ENCODE results near the gene AWAT1.
"Not testable (repeated sequence)": the region's sequence is repeated elsewhere in the genome, so short reads cannot be mapped to it uniquely, and the experiment has no call there.

AWAT1 gene

DNA sequence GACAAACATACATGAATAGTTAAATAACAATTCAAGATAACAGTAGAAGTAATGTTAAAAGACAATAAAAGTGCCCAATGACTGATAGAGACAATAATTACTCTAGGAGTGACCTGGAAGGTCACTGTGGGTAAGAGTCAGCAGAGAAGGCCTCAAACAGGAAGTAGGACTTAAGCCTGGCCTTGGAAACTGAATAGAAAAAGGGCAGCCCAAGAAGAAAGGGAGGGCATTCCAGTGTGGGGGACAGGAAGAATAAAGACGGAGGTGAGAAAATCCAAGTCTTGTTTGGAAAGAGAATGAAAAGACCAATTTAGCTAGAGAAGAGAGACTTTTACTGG, 19.6 kb downstream of the AWAT1 start:
- TF ChIP-seq FOXP2 (optimal IDR thresholded peaks at IDR 0.05; ENCODE audit: control extremely low read depth, extremely low read length, insufficient read depth) (no peak), EZH2 (IDR thresholded peaks at IDR 0.05) (no peak), POLR2AphosphoS5 (IDR thresholded peaks at IDR 0.05; ENCODE audit: borderline replicate concordance, low read depth, low read length) (no peak)
- no peak overlapping the region for H3K4me3 ChIP-seq
- H3K27ac ChIP-seq = no peak overlapping the region
- H3K9me3 ChIP-seq (ENCODE audit: low read depth, low read length) = no peaks in the 10 kb centered on the region
- H3K9ac ChIP-seq (ENCODE audit: insufficient read length) = no peak overlapping the region
- H3K36me3 ChIP-seq (ENCODE audit: insufficient read depth, low read length) = no peaks in the 10 kb centered on the region
- DNase-seq (ENCODE audit: low read depth, low spot score) = no peak

DNA sequence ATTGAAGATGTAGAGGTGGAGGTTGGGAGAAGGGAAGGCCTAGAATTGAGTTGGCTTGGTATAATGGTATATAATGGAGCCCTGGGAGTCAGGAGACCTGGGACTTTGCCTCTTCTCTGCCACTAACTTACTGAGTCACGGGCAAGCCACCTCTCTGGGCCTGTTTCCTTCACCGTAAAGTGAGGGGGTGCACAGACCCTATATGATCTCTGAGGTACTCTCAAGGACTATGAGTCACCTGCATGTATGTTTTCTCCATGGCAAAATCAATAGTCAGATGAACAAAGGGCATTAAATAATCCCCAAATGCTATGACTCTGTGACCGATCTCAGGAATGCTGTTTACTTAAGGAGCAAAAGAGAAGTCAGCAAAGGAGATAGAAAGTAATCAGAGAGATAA, 20.5 kb downstream of the AWAT1 start:
- Histone ChIP-seq H3K27ac (no peak overlapping the region), H3K36me3 (ENCODE audit: insufficient read depth, low read length) (no peaks in the 10 kb centered on the region), H3K9ac (ENCODE audit: insufficient read length) (no peak overlapping the region), H3K4me3 (no peak overlapping the region), H3K9me3 (ENCODE audit: low read depth, low read length) (no peaks in the 10 kb centered on the region)
- TF ChIP-seq POLR2AphosphoS5 (IDR thresholded peaks at IDR 0.05; ENCODE audit: borderline replicate concordance, low read depth, low read length) (no peak), FOXP2 (optimal IDR thresholded peaks at IDR 0.05; ENCODE audit: control extremely low read depth, extremely low read length, insufficient read depth) (no peak), EZH2 (IDR thresholded peaks at IDR 0.05) (no peak)
- no peak for DNase-seq (ENCODE audit: low read depth, low spot score)

DNA sequence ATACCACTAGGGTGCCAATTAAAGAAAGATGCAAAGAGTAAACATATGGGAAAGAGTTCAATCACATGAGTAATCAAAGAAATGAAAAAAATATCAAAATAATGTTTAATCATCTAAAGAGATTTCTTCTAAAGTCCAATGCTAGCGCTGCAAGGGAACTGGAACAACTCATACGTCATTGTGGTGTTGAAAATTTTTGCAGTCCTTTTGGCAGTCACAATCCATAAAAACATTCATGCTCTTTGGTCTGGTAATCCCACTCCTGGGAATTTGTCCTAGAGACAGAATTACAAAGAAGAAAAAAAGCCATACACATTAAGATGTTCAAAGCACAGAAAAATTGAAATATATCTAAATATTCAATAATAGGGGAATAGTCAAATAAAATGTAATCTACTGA, 21.0 kb downstream of the AWAT1 start:
- Histone ChIP-seq H3K27ac (no peak overlapping the region), H3K9me3 (ENCODE audit: low read depth, low read length) (no peaks in the 10 kb centered on the region), H3K4me3 (no peak overlapping the region), H3K36me3 (ENCODE audit: insufficient read depth, low read length) (no peaks in the 10 kb centered on the region), H3K9ac (ENCODE audit: insufficient read length) (no peak overlapping the region)
- DNase-seq (ENCODE audit: low read depth, low spot score) = no peak
- TF ChIP-seq EZH2 (IDR thresholded peaks at IDR 0.05) (no peak), FOXP2 (optimal IDR thresholded peaks at IDR 0.05; ENCODE audit: control extremely low read depth, extremely low read length, insufficient read depth) (no peak), POLR2AphosphoS5 (IDR thresholded peaks at IDR 0.05; ENCODE audit: borderline replicate concordance, low read depth, low read length) (no peak)

DNA sequence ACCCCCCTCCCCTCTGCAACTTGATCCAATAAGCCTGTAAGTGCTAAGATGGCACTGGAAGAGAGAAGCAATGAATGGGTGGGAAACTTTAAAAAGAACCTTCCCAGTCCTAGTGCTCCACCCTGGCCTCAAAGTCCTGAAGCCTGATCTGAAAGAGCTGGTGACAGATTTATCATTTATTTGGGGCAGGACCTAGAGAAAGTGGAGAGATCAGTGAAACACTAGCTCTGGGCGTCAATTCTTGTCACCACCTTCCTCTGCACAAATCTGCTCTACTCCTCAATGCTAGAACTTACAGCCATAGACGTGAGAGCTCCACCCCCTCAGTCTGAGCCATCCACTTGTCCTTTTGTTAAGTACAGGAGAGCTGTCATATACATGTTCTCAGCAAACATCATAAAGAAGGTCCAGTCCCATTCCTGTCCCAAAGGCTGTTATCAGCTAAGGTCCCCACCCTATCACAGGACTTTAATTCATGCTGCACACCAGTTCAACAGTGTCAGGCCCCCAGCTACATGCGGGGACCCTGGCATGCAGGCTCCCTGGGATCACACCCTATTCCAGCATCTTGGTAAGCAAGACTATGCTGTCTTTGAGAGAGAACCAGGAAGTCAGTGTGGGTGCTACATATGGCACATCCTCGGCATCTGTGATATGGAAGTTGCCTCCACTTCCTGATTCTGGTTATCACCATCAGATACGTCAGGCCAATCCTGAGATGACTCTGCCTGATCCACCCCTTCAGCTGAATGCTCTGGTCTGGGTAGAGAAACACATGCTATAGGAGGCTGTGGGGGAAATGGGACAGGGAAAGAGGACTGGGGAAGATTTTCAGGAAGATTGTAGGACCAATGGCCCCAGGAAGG, 23.2 kb downstream of the AWAT1 start:
- no peak overlapping the region for H3K27ac ChIP-seq
- DNase-seq (ENCODE audit: low read depth, low spot score) = no peak
- no peak overlapping the region for H3K4me3 ChIP-seq
- H3K36me3 ChIP-seq (ENCODE audit: insufficient read depth, low read length) = no peaks in the 10 kb centered on the region
- TF ChIP-seq FOXP2 (optimal IDR thresholded peaks at IDR 0.05; ENCODE audit: control extremely low read depth, extremely low read length, insufficient read depth) (no peak), EZH2 (IDR thresholded peaks at IDR 0.05) (no peak), POLR2AphosphoS5 (IDR thresholded peaks at IDR 0.05; ENCODE audit: borderline replicate concordance, low read depth, low read length) (no peak)
- H3K9me3 ChIP-seq (ENCODE audit: low read depth, low read length) = no peaks in the 10 kb centered on the region
- H3K9ac ChIP-seq (ENCODE audit: insufficient read length) = no peak overlapping the region

DNA sequence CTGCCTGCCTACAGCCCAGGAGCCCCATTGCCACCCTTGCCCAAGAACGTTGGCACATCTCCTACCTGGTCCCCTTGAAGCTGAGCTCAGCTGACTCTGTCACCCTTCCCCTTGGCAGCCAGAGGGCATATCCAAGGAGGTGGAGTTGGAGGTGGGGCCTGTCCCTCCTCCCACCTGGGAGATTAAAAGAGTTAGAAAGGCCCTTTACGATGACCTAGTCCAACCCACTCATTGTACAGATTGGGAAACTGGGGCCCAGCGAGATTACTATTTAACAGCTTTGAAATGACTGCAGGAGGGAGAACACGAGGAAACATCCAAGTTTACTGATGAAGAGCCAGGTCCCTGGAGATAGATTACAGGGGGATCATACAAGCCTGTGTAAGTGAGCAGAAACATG, 25.6 kb downstream of the AWAT1 start, which contains the start of gene P2RY4:
P2RY4 (minus strand) TSS at position 101 of the 400 bp plus-strand sequence. CDS start 580 bp downstream, outside the sequence.
- Histone ChIP-seq H3K9me3 (ENCODE audit: low read depth, low read length) (no peaks in the 10 kb centered on the region), H3K36me3 (ENCODE audit: insufficient read depth, low read length) (no peaks in the 10 kb centered on the region), H3K9ac (ENCODE audit: insufficient read length) (no peak within 1 kb of the TSS), H3K27ac (no peak within 1 kb of the TSS), H3K4me3 (no peak within 1 kb of the TSS)
- TF ChIP-seq EZH2 (IDR thresholded peaks at IDR 0.05) (no peak), FOXP2 (optimal IDR thresholded peaks at IDR 0.05; ENCODE audit: control extremely low read depth, extremely low read length, insufficient read depth) (no peak), POLR2AphosphoS5 (IDR thresholded peaks at IDR 0.05; ENCODE audit: borderline replicate concordance, low read depth, low read length) (no peak)
- no peak for DNase-seq (ENCODE audit: low read depth, low spot score)

DNA sequence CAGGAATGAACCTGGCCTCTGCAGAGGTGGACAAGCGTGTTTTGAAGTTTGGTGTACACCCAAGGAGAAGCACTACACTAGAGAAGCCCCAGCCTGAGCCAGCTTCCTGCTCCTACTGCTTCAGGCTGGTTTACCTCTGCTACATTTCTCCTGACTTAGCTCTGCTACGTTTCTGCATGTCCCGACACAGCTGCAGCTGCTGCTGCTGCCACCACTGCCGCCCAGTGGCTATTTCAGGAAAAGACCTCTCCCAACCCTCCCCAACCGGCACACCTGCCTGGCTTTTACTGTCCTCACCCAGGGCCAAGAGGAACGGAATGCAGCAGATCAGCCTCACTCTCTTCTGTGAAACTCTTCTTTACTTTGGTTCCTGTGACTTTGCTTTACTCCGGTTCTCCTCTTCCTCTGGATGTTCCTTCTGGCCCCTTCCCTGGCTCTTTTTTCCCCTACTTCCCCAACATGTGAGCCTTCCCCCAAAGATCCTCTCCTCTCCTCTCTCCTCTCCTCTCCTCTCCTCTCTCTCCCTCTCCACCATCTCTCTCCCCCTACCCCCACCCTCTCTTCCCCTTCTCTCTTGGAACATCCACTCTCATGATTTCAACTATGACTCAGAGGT, 28.6 kb downstream of the AWAT1 start:
- TF ChIP-seq EZH2 (IDR thresholded peaks at IDR 0.05) = no peak
- no peak for TF ChIP-seq POLR2AphosphoS5 (IDR thresholded peaks at IDR 0.05; ENCODE audit: borderline replicate concordance, low read depth, low read length)
- TF ChIP-seq FOXP2 (optimal IDR thresholded peaks at IDR 0.05; ENCODE audit: control extremely low read depth, extremely low read length, insufficient read depth) = no peak
- DNase-seq (ENCODE audit: low read depth, low spot score) = no peak
- Histone ChIP-seq H3K9ac (ENCODE audit: insufficient read length) (no peak overlapping the region), H3K9me3 (ENCODE audit: low read depth, low read length) (no peaks in the 10 kb centered on the region), H3K27ac (no peak overlapping the region), H3K36me3 (ENCODE audit: insufficient read depth, low read length) (no peaks in the 10 kb centered on the region), H3K4me3 (no peak overlapping the region)

DNA sequence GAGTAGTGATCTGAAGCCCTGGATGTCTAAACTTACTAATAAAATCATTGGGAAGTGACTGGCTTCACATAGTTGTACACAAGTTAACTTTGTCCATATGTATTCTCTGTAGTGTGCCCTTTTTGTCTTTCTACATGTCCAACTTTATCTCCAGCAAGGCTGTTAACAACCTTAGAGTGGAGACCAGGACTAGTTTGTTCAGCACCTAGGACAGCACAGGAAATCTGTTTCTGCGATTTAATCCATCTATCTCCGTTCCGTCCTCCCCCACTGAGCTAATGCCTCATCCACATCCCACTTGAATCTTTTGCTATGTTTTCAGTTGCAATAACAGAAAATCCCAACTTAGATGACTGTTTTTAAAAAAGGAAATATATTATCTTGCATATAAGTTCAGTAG, 30.3 kb downstream of the AWAT1 start:
- TF ChIP-seq EZH2 (IDR thresholded peaks at IDR 0.05) = no peak
- no peak for TF ChIP-seq POLR2AphosphoS5 (IDR thresholded peaks at IDR 0.05; ENCODE audit: borderline replicate concordance, low read depth, low read length)
- no peak for TF ChIP-seq FOXP2 (optimal IDR thresholded peaks at IDR 0.05; ENCODE audit: control extremely low read depth, extremely low read length, insufficient read depth)
- no peak overlapping the region for H3K27ac ChIP-seq
- no peak overlapping the region for H3K4me3 ChIP-seq
- H3K36me3 ChIP-seq (ENCODE audit: insufficient read depth, low read length) = no peaks in the 10 kb centered on the region
- DNase-seq (ENCODE audit: low read depth, low spot score) = no peak
- H3K9ac ChIP-seq (ENCODE audit: insufficient read length) = no peak overlapping the region
- H3K9me3 ChIP-seq (ENCODE audit: low read depth, low read length) = no peaks in the 10 kb centered on the region

DNA sequence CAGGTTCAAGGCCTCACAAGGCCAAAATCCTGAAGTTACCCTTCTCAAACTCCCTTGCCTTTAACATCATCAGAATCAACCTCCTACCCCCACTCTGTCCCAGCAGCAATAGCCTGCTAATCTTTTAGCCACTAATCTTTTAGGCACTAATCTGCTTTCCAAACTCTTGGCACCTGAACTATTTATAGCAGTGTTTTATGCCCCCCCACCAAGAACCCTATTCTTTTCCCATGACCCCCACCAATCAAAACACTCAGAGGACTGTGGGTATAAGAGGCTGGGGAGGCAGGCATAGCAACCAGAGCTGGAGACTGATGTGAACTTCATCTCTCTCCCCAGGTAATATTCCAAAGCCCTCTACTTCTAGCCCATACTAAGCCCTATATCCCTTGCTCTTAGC, 33.6 kb downstream of the AWAT1 start, which contains the start of gene ARR3:
ARR3 (plus strand) TSS at position 301 of the 400 bp plus-strand sequence. CDS start 1,052 bp downstream, outside the sequence.
- no peak for DNase-seq (ENCODE audit: low read depth, low spot score)
- H3K4me3 ChIP-seq = no peak within 1 kb of the TSS
- no peak within 1 kb of the TSS for H3K27ac ChIP-seq
- H3K9me3 ChIP-seq (ENCODE audit: low read depth, low read length) = no peaks in the 10 kb centered on the region
- TF ChIP-seq FOXP2 (optimal IDR thresholded peaks at IDR 0.05; ENCODE audit: control extremely low read depth, extremely low read length, insufficient read depth) (no peak), EZH2 (IDR thresholded peaks at IDR 0.05) (no peak), POLR2AphosphoS5 (IDR thresholded peaks at IDR 0.05; ENCODE audit: borderline replicate concordance, low read depth, low read length) (no peak)
- H3K36me3 ChIP-seq (ENCODE audit: insufficient read depth, low read length) = no peaks in the 10 kb centered on the region
- no peak within 1 kb of the TSS for H3K9ac ChIP-seq (ENCODE audit: insufficient read length)

DNA sequence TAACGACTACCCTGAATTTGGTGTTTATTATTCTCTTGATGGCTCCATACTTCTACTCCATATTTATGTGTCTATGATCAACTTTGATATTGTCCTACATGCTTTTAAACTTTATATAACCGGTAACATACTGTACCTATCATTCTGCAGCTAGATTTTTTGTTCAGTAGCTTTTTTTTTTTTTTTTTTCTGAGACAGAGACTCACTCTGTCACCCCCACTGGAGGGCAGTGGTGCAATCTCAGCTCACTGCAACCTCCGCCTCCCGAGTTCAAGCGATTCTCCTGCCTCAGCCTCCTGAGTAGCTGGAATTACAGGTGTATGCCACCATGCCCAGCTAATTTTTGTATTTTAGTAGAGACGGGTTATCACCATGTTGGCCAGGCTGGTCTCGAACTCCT, 39.6 kb downstream of the AWAT1 start:
- DNase-seq (ENCODE audit: low read depth, low spot score); H3K9me3 ChIP-seq (ENCODE audit: low read depth, low read length); H3K27ac ChIP-seq; H3K4me3 ChIP-seq; H3K9ac ChIP-seq (ENCODE audit: insufficient read length); H3K36me3 ChIP-seq (ENCODE audit: insufficient read depth, low read length): not testable (repeated sequence)
